Right lobe of liver (tissue), 6 donors: ENCODE results near the gene ZAR1L. TPM values are rescaled to one million over a fixed set of nuclear protein-coding genes. Genes with fewer than 3 reads are reported as not detected.

Experiments used
- ATAC-seq, 4 donors: fragments of 200-7000 bp; cut with Tn5 transposase; one replicate each; pipeline ENCODE4 v1.9.1; 2020; ENCODE audit warnings: mild to moderate bottlenecking in 4 of 4, moderate library complexity in 4 of 4
- DNase-seq, 3 donors: peaks; one replicate each; pipeline ENCODE4 v3.0.0-alpha.2; 2020
- H3K27ac ChIP-seq, 3 donors: fragments of 200-600 bp; one replicate each; pipeline ENCODE4 v1.8.0; 2022
- H3K27me3 ChIP-seq, 2 donors: fragments of 200-600 bp; one replicate each; pipeline ENCODE4 v1.8.0; 2022
- H3K36me3 ChIP-seq, 4 donors: fragments of 200-600 bp; sonication (generic) in 1 of 4; one replicate each; pipeline versions ENCODE4 v1.5.1 to v1.8.0; 2017 to 2022; ENCODE audit warnings: control low read depth in 1 of 4
- H3K4me1 ChIP-seq, 4 donors: fragments of 200-600 bp; sonication (generic) in 1 of 4; one replicate each; pipeline versions ENCODE4 v1.5.1 to v1.8.0; 2017 to 2022; ENCODE audit warnings: control low read depth in 1 of 4
- H3K4me3 ChIP-seq, 3 donors: fragments of 200-600 bp; one replicate each; pipeline ENCODE4 v1.8.0; 2022
- H3K9me3 ChIP-seq, 4 donors: fragments of 200-600 bp; sonication (generic) in 1 of 4; one replicate each; pipeline versions ENCODE4 v1.5.1 to v1.8.0; 2017 to 2022; ENCODE audit warnings: control low read depth in 1 of 4
- CTCF ChIP-seq, 4 donors: fragments of 200-600 bp in 3 of 4; fragments of 450-650 bp in 1 of 4; IDR thresholded peaks; one replicate each; pipeline versions ENCODE4 v1.5.1 to v1.8.0; 2016 to 2022; ENCODE audit warnings: antibody characterized with exemption in 4 of 4, mild to moderate bottlenecking in 2 of 4
- POLR2A ChIP-seq: fragments of 450-650 bp; IDR thresholded peaks from one replicate; pipeline ENCODE4 v1.6.1; 2017; ENCODE audit warnings: antibody characterized with exemption, mild to moderate bottlenecking
- WGBS: methylation state at CpG from one replicate; pipeline ENCODE4 v1.1.6; 2018; ENCODE audit warnings: low coverage, low lambda C conversion rate; ENCODE audit not compliant: insufficient coverage; ENCODE audit errors: missing lambda C conversion rate; 5-methylcytosine and 5-hydroxymethylcytosine counted together
- intact Hi-C, 2 donors: fragments of 100-400 bp; cut with DNase I; formaldehyde crosslinking; loops; one replicate each; pipeline versions ENCODE4 v1.11.2 to v1.14.1; 2022
- total RNA-seq, 6 experiments: library from RNA; depleted of rRNA in 2 of 6; stranded (reverse); fragments of >200 nt in 2 of 6; fragmentation: NEBNext Ultra II Directional in 3 of 6; extraction: Animal tissue kit (Norgen Biotek cat#: 25700) in 3 of 6; gene quantifications; one replicate each; pipeline versions ENCODE4 v1.1.0 to v1.2.4, GENCODE V29; 2016 to 2023
- donor health status: DM: no; HTN: yes; CAD: no.
- donor health status: DM: no; HTN: no; CAD: no.
- donor health status: DM: no; HTN: no; CAD: no.
- donor health status: DM: no; HTN: yes; CAD: no.
- donor health status: DM: no; HTN: yes; CAD: no.

ZAR1L gene
- total RNA-seq, 6 experiments from 2014 or later = not detected

GRCh38 chr13:32257649-32258048, 57.5 kb downstream of the ZAR1L start:
- Histone ChIP-seq H3K36me3 (peaks cover 0 to 9% (median 0%) of the 10 kb centered on the region in 4 donors), H3K4me1 (peaks cover 0 to 23% (median 11%) of the 10 kb centered on the region in 4 donors), H3K4me3 (no peak overlapping the region), H3K27ac (no peak overlapping the region), H3K27me3 (no peaks in the 10 kb centered on the region), H3K9me3 (no peaks in the 10 kb centered on the region)
- intact Hi-C loops = no loop called here
- DNase-seq (no peak), ATAC-seq (no peak)
- TF ChIP-seq CTCF (IDR thresholded peaks at IDR 0.05) (no peak), POLR2A (no peak)

GRCh38 chr13:32256243-32256642, 58.9 kb downstream of the ZAR1L start:
- H3K9me3 ChIP-seq = no peaks in the 10 kb centered on the region
- peak overlapping the region; percentile 87 to 89 (median 88) for H3K27ac ChIP-seq
- no peaks in the 10 kb centered on the region for H3K36me3 ChIP-seq
- peak in 1 of 3 donors; percentile 35 for DNase-seq
- H3K27me3 ChIP-seq = no peaks in the 10 kb centered on the region
- peaks cover 0 to 20% (median 10%) of the 10 kb centered on the region in 4 donors for H3K4me1 ChIP-seq
- intact Hi-C loops = no loop called here
- ATAC-seq = peak; percentile 3 to 36 (median 14)
- H3K4me3 ChIP-seq = peak overlapping the region; percentile 20 to 58 (median 44)
- 46% methylated on average over 4 of the region's 4 CpGs for WGBS
- no peak for TF ChIP-seq CTCF (IDR thresholded peaks at IDR 0.05)
- TF ChIP-seq POLR2A = no peak

- Histone ChIP-seq H3K4me1 (peaks cover 0 to 14% (median 7%) of the 10 kb centered on the region in 4 donors), H3K4me3 (peak overlapping the region; percentile 38 to 58 (median 44)), H3K27me3 (no peaks in the 10 kb centered on the region), H3K27ac (peak overlapping the region; percentile 87 to 89 (median 88)), H3K36me3 (no peaks in the 10 kb centered on the region), H3K9me3 (no peaks in the 10 kb centered on the region)
- peak; percentile 73 to 88 (median 84) for ATAC-seq
- intact Hi-C loops = no loop called here
- peak; percentile 93 for TF ChIP-seq POLR2A
- TF ChIP-seq CTCF (IDR thresholded peaks at IDR 0.05) = no peak
- no peak for DNase-seq
- 24% methylated on average over 6 of the region's 6 CpGs for WGBS
Observed at GRCh38 chr13:32255724-32256109, 59.4 kb downstream of the ZAR1L start.

- no peak for DNase-seq
- H3K27ac ChIP-seq = peak overlapping the region; percentile 87 to 89 (median 88)
- H3K9me3 ChIP-seq = no peaks in the 10 kb centered on the region
- 23% methylated on average over 10 of the region's 10 CpGs for WGBS
- ATAC-seq = peak; percentile 33 to 52 (median 45)
- H3K4me1 ChIP-seq = peaks cover 0 to 11% (median 5%) of the 10 kb centered on the region in 4 donors
- intact Hi-C loops = no loop called here
- H3K27me3 ChIP-seq = no peaks in the 10 kb centered on the region
- H3K4me3 ChIP-seq = peak overlapping the region; percentile 38 to 58 (median 44)
- TF ChIP-seq POLR2A (peak; percentile 41), CTCF (IDR thresholded peaks at IDR 0.05) (no peak)
- no peaks in the 10 kb centered on the region for H3K36me3 ChIP-seq
Observed at GRCh38 chr13:32254916-32255723, 60.0 kb downstream of the ZAR1L start.
